Mesendoderm (in vitro differentiated cells): ENCODE data around the gene HLA-C.

Experiments
- DNase-seq: peaks from one replicate; pipeline ENCODE4 v3.0.0; 2013
- H2AK5ac ChIP-seq: 2 replicates; pipeline ENCODE4 v1.6.1; 2013; ENCODE audit warnings: low read length, inconsistent platforms
- H2BK120ac ChIP-seq: 2 replicates; pipeline ENCODE4 v1.6.1; 2013; ENCODE audit warnings: low read depth, mild to moderate bottlenecking, low read length, moderate library complexity, mixed read lengths
- H2BK15ac ChIP-seq: replicated peaks from 2 replicates; pipeline ENCODE4 v1.6.1; 2013; ENCODE audit warnings: low read depth, mild to moderate bottlenecking, moderate library complexity
- H2BK5ac ChIP-seq: 2 replicates; pipeline ENCODE4 v1.6.1; 2013; ENCODE audit warnings: low read length, inconsistent platforms
- H3K18ac ChIP-seq: 2 replicates; pipeline ENCODE4 v1.6.1; 2013; ENCODE audit warnings: mild to moderate bottlenecking, low read length, mixed read lengths
- H3K23ac ChIP-seq: one replicate; pipeline ENCODE4 v1.6.1; 2013; ENCODE audit warnings: low read length
- H3K27ac ChIP-seq: 2 replicates; pipeline ENCODE4 v1.5.1; 2013; ENCODE audit warnings: low read depth, mild to moderate bottlenecking, inconsistent platforms, low read length, moderate library complexity
- H3K27me3 ChIP-seq: 2 replicates; pipeline ENCODE4 v1.6.1; 2013; ENCODE audit warnings: low read length, control low read depth, mild to moderate bottlenecking, inconsistent platforms; ENCODE audit not compliant: insufficient read depth, poor library complexity
- H3K36me3 ChIP-seq: 2 replicates; pipeline ENCODE4 v1.6.1; 2013; ENCODE audit warnings: low read length, inconsistent platforms; ENCODE audit not compliant: control insufficient read depth, insufficient read depth
- H3K4ac ChIP-seq: one replicate; pipeline ENCODE4 v1.6.1; 2013; ENCODE audit warnings: low read depth, mild to moderate bottlenecking, low read length, moderate library complexity
- H3K4me1 ChIP-seq: 2 replicates; pipeline ENCODE4 v1.6.1; 2013; ENCODE audit warnings: low read depth, low read length, inconsistent platforms; ENCODE audit not compliant: control insufficient read depth
- H3K4me2 ChIP-seq: 2 replicates; pipeline ENCODE4 v1.6.1; 2013; ENCODE audit warnings: low read length
- H3K4me3 ChIP-seq: 2 replicates; pipeline ENCODE4 v1.5.1; 2013; ENCODE audit warnings: mild to moderate bottlenecking, low read length
- H3K56ac ChIP-seq: one replicate; pipeline ENCODE4 v1.6.1; 2013; ENCODE audit warnings: low read length
- H3K79me1 ChIP-seq: 2 replicates; pipeline ENCODE4 v1.6.1; 2013; ENCODE audit warnings: low read length, inconsistent platforms
- H3K79me2 ChIP-seq: 2 replicates; pipeline ENCODE4 v1.6.1; 2013; ENCODE audit warnings: mild to moderate bottlenecking, low read length; ENCODE audit not compliant: control insufficient read depth, insufficient read depth
- H3K9ac ChIP-seq: 2 replicates; pipeline ENCODE4 v1.6.1; 2013; ENCODE audit warnings: low read length, inconsistent platforms
- H4K5ac ChIP-seq: one replicate; pipeline ENCODE4 v1.6.1; 2013; ENCODE audit warnings: low read length
- H4K8ac ChIP-seq: one replicate; pipeline ENCODE4 v1.6.1; 2013; ENCODE audit warnings: low read depth, mild to moderate bottlenecking, control low read depth, low read length, moderate library complexity
- WGBS: extraction: QIAGEN DNeasy Blood & Tissue Kit; methylation state at CpG from one replicate; pipeline ENCODE4 v1.1.7; 2013; ENCODE audit warnings: low lambda C conversion rate, missing lambda C conversion rate; ENCODE audit not compliant: insufficient coverage; ENCODE audit errors: extremely low coverage; 5-methylcytosine and 5-hydroxymethylcytosine counted together

The HLA-C gene

GRCh38 chr6:31308050-31308844, 36.4 kb upstream of the HLA-C start:
- WGBS: no CpG with 5 or more reads among the region's 57 CpGs
- H3K4me3 ChIP-seq: no peak overlapping the region

GRCh38 chr6:31307669-31308049, 35.8 kb upstream of the HLA-C start:
- H3K36me3 ChIP-seq: no peaks in the 10 kb centered on the region
- WGBS: no CpG with 5 or more reads among the region's 14 CpGs
- H3K79me2 ChIP-seq: no peaks in the 10 kb centered on the region
- no peak overlapping the region for H3K4me3 ChIP-seq
- H3K9ac ChIP-seq: no peak overlapping the region
- H3K4me1 ChIP-seq: no peaks in the 10 kb centered on the region
- H2BK120ac ChIP-seq: no peak overlapping the region
- no peak overlapping the region for H3K56ac ChIP-seq
- H4K5ac ChIP-seq: no peak overlapping the region
- H3K18ac ChIP-seq: no peak overlapping the region
- H3K27ac ChIP-seq: no peak overlapping the region
- H3K4ac ChIP-seq: no peak overlapping the region
- no peaks in the 10 kb centered on the region for H3K27me3 ChIP-seq
- H2AK5ac ChIP-seq: no peak overlapping the region
- H4K8ac ChIP-seq: no peak overlapping the region
- no peak overlapping the region for H2BK15ac ChIP-seq
- H3K79me1 ChIP-seq: no peaks in the 10 kb centered on the region
- no peak for DNase-seq
- no peak overlapping the region for H3K23ac ChIP-seq
- no peak overlapping the region for H3K4me2 ChIP-seq
- no peak overlapping the region for H2BK5ac ChIP-seq

More at GRCh38 chr6:31308050-31308844, 36.4 kb upstream of the HLA-C start:
- Histone ChIP-seq H2AK5ac (no peak overlapping the region), H3K36me3 (no peaks in the 10 kb centered on the region), H3K23ac (no peak overlapping the region), H3K79me2 (no peaks in the 10 kb centered on the region), H3K56ac (peak overlapping the region; percentile 56), H3K79me1 (no peaks in the 10 kb centered on the region), H3K18ac (no peak overlapping the region), H4K5ac (no peak overlapping the region), H3K27me3 (no peaks in the 10 kb centered on the region), H3K4ac (no peak overlapping the region), H3K9ac (peak overlapping the region; percentile 27), H4K8ac (no peak overlapping the region), H3K4me2 (peak overlapping the region; percentile 22), H2BK5ac (no peak overlapping the region), H3K27ac (no peak overlapping the region), H2BK15ac (no peak overlapping the region), H3K4me1 (no peaks in the 10 kb centered on the region), H2BK120ac (no peak overlapping the region)
- peak; percentile 86 for DNase-seq

- Histone ChIP-seq H3K18ac (no peak overlapping the region), H3K4me1 (no peaks in the 10 kb centered on the region), H3K9ac (no peak overlapping the region), H3K27me3 (no peaks in the 10 kb centered on the region), H3K4me2 (no peak overlapping the region), H3K4ac (no peak overlapping the region), H3K79me1 (no peaks in the 10 kb centered on the region), H3K23ac (no peak overlapping the region), H2BK15ac (no peak overlapping the region), H3K4me3 (no peak overlapping the region), H2AK5ac (no peak overlapping the region), H4K5ac (no peak overlapping the region), H3K79me2 (no peaks in the 10 kb centered on the region), H3K27ac (no peak overlapping the region), H3K56ac (no peak overlapping the region), H2BK120ac (no peak overlapping the region), H3K36me3 (no peaks in the 10 kb centered on the region), H2BK5ac (no peak overlapping the region), H4K8ac (no peak overlapping the region)
- no CpG with 5 or more reads among the region's 4 CpGs for WGBS
- no peak for DNase-seq
Observed at GRCh38 chr6:31305703-31306219, 33.9 kb upstream of the HLA-C start.

DNA sequence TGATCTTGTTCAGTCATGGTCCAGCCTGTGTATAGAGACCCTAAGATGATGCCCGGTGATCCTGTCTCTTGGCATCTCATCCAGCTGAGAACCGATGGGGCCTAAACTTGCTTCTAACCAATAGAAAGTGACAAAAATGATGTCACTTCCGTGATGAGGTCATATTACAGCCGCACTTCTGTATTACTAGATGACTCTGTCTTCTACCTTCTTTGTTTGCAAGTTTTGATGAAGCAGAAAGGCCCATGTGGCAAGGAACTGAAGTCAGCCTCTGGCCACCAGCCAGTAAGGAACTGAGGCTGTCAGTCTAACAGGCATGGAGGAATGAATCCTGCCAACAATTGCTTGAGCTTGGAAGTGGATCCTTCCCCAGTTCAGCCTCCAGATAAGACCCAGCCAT, 32.8 kb upstream of the HLA-C start:
- Histone ChIP-seq H2BK5ac (no peak overlapping the region), H3K18ac (no peak overlapping the region), H3K23ac (no peak overlapping the region), H3K4ac (no peak overlapping the region), H2BK15ac (no peak overlapping the region), H3K9ac (no peak overlapping the region), H3K4me3 (no peak overlapping the region), H3K79me1 (no peaks in the 10 kb centered on the region), H2BK120ac (no peak overlapping the region), H3K56ac (no peak overlapping the region), H3K4me1 (no peaks in the 10 kb centered on the region), H3K79me2 (no peaks in the 10 kb centered on the region), H3K4me2 (no peak overlapping the region), H3K36me3 (no peaks in the 10 kb centered on the region), H2AK5ac (no peak overlapping the region), H3K27me3 (peaks cover 2% of the 10 kb centered on the region), H3K27ac (no peak overlapping the region), H4K8ac (no peak overlapping the region), H4K5ac (no peak overlapping the region)
- DNase-seq: no peak
- WGBS: no CpG with 5 or more reads among the region's 4 CpGs

DNA sequence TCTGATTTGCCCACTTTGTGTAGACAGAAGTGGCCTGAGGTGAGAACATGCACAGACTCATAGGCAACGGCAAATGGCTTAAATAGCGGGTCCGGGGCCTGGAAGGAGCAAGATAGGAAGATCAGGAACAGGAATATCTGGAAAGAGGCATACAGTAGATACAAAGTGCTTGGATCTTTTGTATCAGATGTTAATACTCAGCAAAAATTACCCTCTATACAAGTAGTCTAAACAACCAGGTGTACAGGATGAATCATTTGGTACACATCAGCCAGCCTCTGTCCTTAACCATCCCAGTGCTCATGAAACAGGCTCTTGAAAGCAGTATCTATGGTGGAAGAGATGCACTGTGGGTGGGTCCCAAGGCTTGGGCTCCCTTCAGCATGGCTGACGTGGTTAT, 28.9 kb upstream of the HLA-C start:
- no peak overlapping the region for H3K9ac ChIP-seq
- no peak overlapping the region for H2BK120ac ChIP-seq
- peaks cover 2% of the 10 kb centered on the region for H3K27me3 ChIP-seq
- WGBS: no CpG with 5 or more reads among the region's 4 CpGs
- no peak overlapping the region for H3K4me3 ChIP-seq
- no peak overlapping the region for H4K8ac ChIP-seq
- no peak overlapping the region for H3K18ac ChIP-seq
- no peak overlapping the region for H3K4ac ChIP-seq
- H3K36me3 ChIP-seq: no peaks in the 10 kb centered on the region
- no peak overlapping the region for H3K56ac ChIP-seq
- no peak for DNase-seq
- no peak overlapping the region for H4K5ac ChIP-seq
- H3K27ac ChIP-seq: no peak overlapping the region
- H2AK5ac ChIP-seq: no peak overlapping the region
- H3K79me2 ChIP-seq: no peaks in the 10 kb centered on the region
- no peak overlapping the region for H2BK5ac ChIP-seq
- H2BK15ac ChIP-seq: no peak overlapping the region
- H3K23ac ChIP-seq: no peak overlapping the region
- no peaks in the 10 kb centered on the region for H3K4me1 ChIP-seq
- no peaks in the 10 kb centered on the region for H3K79me1 ChIP-seq
- H3K4me2 ChIP-seq: no peak overlapping the region

DNA sequence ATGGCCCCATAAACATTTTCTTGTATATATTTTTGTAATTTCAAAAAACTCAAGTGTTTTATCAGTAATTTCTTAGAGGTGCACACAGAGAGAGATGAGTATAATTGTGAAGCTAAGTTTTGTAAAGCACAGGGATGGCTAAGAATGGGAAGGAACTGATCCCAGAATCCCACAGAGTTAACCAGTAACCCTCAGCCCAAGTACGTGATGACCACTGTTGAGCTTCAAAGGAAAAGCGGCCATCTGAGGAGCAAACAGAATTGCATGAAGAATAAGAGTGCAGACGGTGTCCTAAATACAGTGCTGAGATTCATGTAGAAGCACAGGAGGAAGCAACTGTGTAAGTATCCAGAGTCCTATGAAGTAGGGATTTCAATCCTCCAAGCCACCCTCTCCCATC, 28.1 kb upstream of the HLA-C start:
- no peak overlapping the region for H3K4ac ChIP-seq
- no peaks in the 10 kb centered on the region for H3K4me1 ChIP-seq
- no peak overlapping the region for H4K8ac ChIP-seq
- H3K18ac ChIP-seq: no peak overlapping the region
- no peaks in the 10 kb centered on the region for H3K36me3 ChIP-seq
- H2AK5ac ChIP-seq: no peak overlapping the region
- no peak overlapping the region for H3K4me3 ChIP-seq
- H3K27me3 ChIP-seq: peaks cover 2% of the 10 kb centered on the region
- no peaks in the 10 kb centered on the region for H3K79me2 ChIP-seq
- no peak overlapping the region for H2BK15ac ChIP-seq
- no peak for DNase-seq
- no peak overlapping the region for H3K56ac ChIP-seq
- no peak overlapping the region for H2BK120ac ChIP-seq
- no peak overlapping the region for H3K9ac ChIP-seq
- no peak overlapping the region for H3K4me2 ChIP-seq
- no peak overlapping the region for H3K27ac ChIP-seq
- no peak overlapping the region for H4K5ac ChIP-seq
- H3K23ac ChIP-seq: no peak overlapping the region
- no peak overlapping the region for H2BK5ac ChIP-seq
- no peaks in the 10 kb centered on the region for H3K79me1 ChIP-seq
- no CpG with 5 or more reads among the region's 3 CpGs for WGBS
